C4-2B (cell line): ENCODE results near the gene FAM240B.

Source experiments
- CTCF ChIP-seq: fragments of 450-650 bp; conservative IDR thresholded peaks from 2 replicates; pipeline ENCODE4 v1.5.1; 2017; ENCODE audit warnings: mild to moderate bottlenecking
- ZFX ChIP-seq: fragments of 450-650 bp; IDR thresholded peaks from 2 replicates; pipeline ENCODE4 v1.6.1; 2017

GRCh38 chr9:38686933-38687332, 33.0 kb downstream of the FAM240B start:
- TF ChIP-seq CTCF (no peak), ZFX (no peak)
